Medulla oblongata (tissue), 1 donor: ENCODE data around the gene PI4K2B.
"Not testable (repeated sequence)": the region's sequence is repeated elsewhere in the genome, so short reads cannot be mapped to it uniquely, and the experiment has no call there.

ENCODE experiments used
- DNase-seq: peaks from one replicate; pipeline ENCODE4 v3.0.0-alpha.2; 2015; ENCODE audit errors: extremely low spot score

Gene PI4K2B

GRCh38 chr4:25233737-25234389, at the start of gene PI4K2B:
Gene PI4K2B, plus strand, starts transcription at chr4:25234033. Its CDS starts 131 bp downstream, at chr4:25234164.
- peak; percentile 85 for DNase-seq

GRCh38 chr4:25184056-25184455, 49.8 kb upstream of the PI4K2B start:
- DNase-seq = no peak

- DNase-seq = no peak
These were observed 43.4 kb upstream of the PI4K2B start for GRCh38 chr4:25190407-25190806.

- DNase-seq = no peak
These were observed 35.1 kb upstream of the PI4K2B start for GRCh38 chr4:25198713-25199112.

- DNase-seq = no peak
These were observed 25.8 kb upstream of the PI4K2B start for GRCh38 chr4:25207997-25208396.

- no peak for DNase-seq
These were observed 24.1 kb upstream of the PI4K2B start for GRCh38 chr4:25209702-25210101.

GRCh38 chr4:25211721-25212120, 22.1 kb upstream of the PI4K2B start:
- no peak for DNase-seq

GRCh38 chr4:25212822-25213221, 21.0 kb upstream of the PI4K2B start:
- DNase-seq = no peak

- DNase-seq = no peak
These were observed 20.4 kb upstream of the PI4K2B start for GRCh38 chr4:25213347-25213979.

- DNase-seq = not testable (repeated sequence)
These were observed 19.1 kb upstream of the PI4K2B start for GRCh38 chr4:25214750-25215149.

GRCh38 chr4:25215511-25215910, 18.3 kb upstream of the PI4K2B start:
- DNase-seq = peak; percentile 2

GRCh38 chr4:25221377-25221776, 12.5 kb upstream of the PI4K2B start:
- DNase-seq = no peak

GRCh38 chr4:25223802-25224375, 9.9 kb upstream of the PI4K2B start:
- no peak for DNase-seq

GRCh38 chr4:25229804-25230203, 4.0 kb upstream of the PI4K2B start:
- no peak for DNase-seq

- DNase-seq = no peak
These were observed 639 bp upstream of the PI4K2B start for GRCh38 chr4:25233194-25233593.

GRCh38 chr4:25234390-25235370, 847 bp downstream of the PI4K2B start:
- peak; percentile 79 for DNase-seq

- DNase-seq = peak; percentile 8
These were observed 1.6 kb downstream of the PI4K2B start for GRCh38 chr4:25235401-25235800.

- DNase-seq = not testable (repeated sequence)
These were observed 2.2 kb downstream of the PI4K2B start for GRCh38 chr4:25236030-25236429.

GRCh38 chr4:25236971-25237370, 3.1 kb downstream of the PI4K2B start:
- no peak for DNase-seq

- DNase-seq = no peak
These were observed 4.2 kb downstream of the PI4K2B start for GRCh38 chr4:25238052-25238451.

GRCh38 chr4:25239528-25239927, 5.7 kb downstream of the PI4K2B start:
- not testable (repeated sequence) for DNase-seq

GRCh38 chr4:25240754-25241210, 6.9 kb downstream of the PI4K2B start:
- DNase-seq = not testable (repeated sequence)
